ENCODE results near the gene ITGB5. TPM values are rescaled to one million over a fixed set of nuclear protein-coding genes. Genes with fewer than 3 reads are reported as not detected.

ITGB5 gene
- total RNA-seq, 2 experiments from 2014 or later: not detected

DNA sequence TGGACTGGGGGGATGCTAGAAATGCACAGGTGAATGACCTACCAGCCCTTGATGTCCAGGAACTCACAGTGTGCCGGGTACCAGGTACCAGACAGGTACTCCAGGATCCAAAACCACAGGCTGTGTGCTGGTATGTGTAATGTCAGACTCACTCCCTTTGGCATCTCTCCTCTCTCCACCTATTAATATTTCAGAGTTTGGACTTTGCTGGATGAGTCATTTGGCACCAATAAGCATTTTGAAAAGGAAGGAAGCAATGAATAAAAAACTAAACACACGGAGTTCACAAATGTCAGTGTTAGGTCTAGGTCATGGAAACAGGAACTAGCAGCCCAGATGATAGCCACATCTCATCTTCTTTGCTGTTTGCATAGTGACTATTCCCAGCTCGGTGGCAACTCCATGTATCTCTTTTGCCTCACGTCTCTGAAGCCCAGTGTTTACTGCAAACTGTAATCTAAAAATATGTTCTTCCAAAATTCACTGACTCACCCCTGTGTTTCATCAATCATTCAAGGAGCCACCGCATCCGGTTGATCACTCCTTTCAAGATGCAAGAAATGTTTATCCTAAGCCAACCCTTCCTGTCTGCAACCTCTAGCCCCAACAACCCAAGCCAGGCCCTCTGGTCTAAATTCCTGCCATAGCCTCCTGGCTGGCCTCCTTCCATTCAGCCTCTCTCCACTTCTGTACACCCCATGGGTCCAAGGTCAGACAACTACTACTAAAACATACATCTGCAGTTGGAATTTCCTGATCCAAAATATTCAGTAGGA is 8.4 kb downstream of the ITGB5 start:
- Histone ChIP-seq H3K79me2 (ENCODE audit: insufficient read depth, low read depth, low read length) (no peaks in the 10 kb centered on the region), H3K4me1 (ENCODE audit: insufficient read depth, low read length, poor library complexity, severe bottlenecking) (no peaks in the 10 kb centered on the region), H4K20me1 (ENCODE audit: insufficient read depth, low read length) (no peaks in the 10 kb centered on the region), H3K4me3 (ENCODE audit: low read depth, low read length, poor library complexity, severe bottlenecking) (no peak overlapping the region), H3K9me2 (ENCODE audit: insufficient read depth, low read length) (no peaks in the 10 kb centered on the region), H3K27ac (ENCODE audit: low read depth, low read length, poor library complexity, severe bottlenecking) (no peak overlapping the region), H3K9me3 (ENCODE audit: low read length) (no peaks in the 10 kb centered on the region), H3K36me3 (ENCODE audit: insufficient read depth, low read length) (no peaks in the 10 kb centered on the region), H2AFZ (ENCODE audit: low read length) (no peak overlapping the region), H3K4me2 (ENCODE audit: low read length) (no peak overlapping the region)
- DNase-seq (ENCODE audit: low spot score): no peak
- POLR2A ChIA-PET: interaction anchor here (0.6 kb wide), 1 partner anchor 93 kb away, joined by 3 read pairs; no protein-coding TSS in a partner anchor
- CTCF ChIA-PET (ENCODE audit: unreplicated experiment): no interaction called here
- TF ChIP-seq EZH2phosphoT487 (IDR thresholded peaks at IDR 0.05; ENCODE audit: borderline replicate concordance, low read depth, low read length): no peak
- TF ChIP-seq, protein P1, sequence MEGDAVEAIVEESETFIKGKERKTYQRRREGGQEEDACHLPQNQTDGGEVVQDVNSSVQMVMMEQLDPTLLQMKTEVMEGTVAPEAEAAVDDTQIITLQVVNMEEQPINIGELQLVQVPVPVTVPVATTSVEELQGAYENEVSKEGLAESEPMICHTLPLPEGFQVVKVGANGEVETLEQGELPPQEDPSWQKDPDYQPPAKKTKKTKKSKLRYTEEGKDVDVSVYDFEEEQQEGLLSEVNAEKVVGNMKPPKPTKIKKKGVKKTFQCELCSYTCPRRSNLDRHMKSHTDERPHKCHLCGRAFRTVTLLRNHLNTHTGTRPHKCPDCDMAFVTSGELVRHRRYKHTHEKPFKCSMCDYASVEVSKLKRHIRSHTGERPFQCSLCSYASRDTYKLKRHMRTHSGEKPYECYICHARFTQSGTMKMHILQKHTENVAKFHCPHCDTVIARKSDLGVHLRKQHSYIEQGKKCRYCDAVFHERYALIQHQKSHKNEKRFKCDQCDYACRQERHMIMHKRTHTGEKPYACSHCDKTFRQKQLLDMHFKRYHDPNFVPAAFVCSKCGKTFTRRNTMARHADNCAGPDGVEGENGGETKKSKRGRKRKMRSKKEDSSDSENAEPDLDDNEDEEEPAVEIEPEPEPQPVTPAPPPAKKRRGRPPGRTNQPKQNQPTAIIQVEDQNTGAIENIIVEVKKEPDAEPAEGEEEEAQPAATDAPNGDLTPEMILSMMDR (conservative IDR thresholded peaks at IDR 0.05; ENCODE audit: low read length): no peak
- intact Hi-C loops (cut with micrococcal nuclease; ENCODE audit: unreplicated experiment): no loop called here
- BruUV-seq (replicated peaks): no TSS peak

DNA sequence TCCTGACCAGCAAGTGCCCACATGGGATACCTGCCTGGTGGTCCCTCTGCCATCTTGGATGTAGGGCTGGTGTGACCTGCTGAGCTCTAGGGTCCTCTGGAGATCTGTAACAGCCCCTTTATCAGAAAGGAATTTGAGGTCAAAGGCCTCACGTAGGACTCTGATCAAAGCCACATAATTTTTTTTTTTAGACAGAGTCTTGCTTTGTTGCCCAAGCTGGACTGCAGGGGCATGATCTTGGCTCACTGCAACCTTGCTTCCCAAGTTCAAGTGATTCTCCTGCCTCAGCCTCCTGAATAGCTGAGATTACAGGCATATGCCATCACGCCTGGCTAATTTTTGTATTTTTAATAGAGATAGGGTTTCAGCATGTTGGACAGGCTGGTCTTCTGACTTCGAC is 9.5 kb downstream of the ITGB5 start:
- Histone ChIP-seq H3K27ac (ENCODE audit: low read depth, low read length, poor library complexity, severe bottlenecking) (no peak overlapping the region), H3K4me2 (ENCODE audit: low read length) (no peak overlapping the region), H3K4me3 (ENCODE audit: low read depth, low read length, poor library complexity, severe bottlenecking) (no peak overlapping the region), H3K9me2 (ENCODE audit: insufficient read depth, low read length) (no peaks in the 10 kb centered on the region), H2AFZ (ENCODE audit: low read length) (no peak overlapping the region), H3K36me3 (ENCODE audit: insufficient read depth, low read length) (no peaks in the 10 kb centered on the region), H3K9me3 (ENCODE audit: low read length) (no peaks in the 10 kb centered on the region), H3K79me2 (ENCODE audit: insufficient read depth, low read depth, low read length) (no peaks in the 10 kb centered on the region), H4K20me1 (ENCODE audit: insufficient read depth, low read length) (no peaks in the 10 kb centered on the region), H3K4me1 (ENCODE audit: insufficient read depth, low read length, poor library complexity, severe bottlenecking) (no peaks in the 10 kb centered on the region)
- no TSS peak for BruUV-seq (replicated peaks)
- TF ChIP-seq EZH2phosphoT487 (IDR thresholded peaks at IDR 0.05; ENCODE audit: borderline replicate concordance, low read depth, low read length): no peak
- TF ChIP-seq, protein P1 (conservative IDR thresholded peaks at IDR 0.05; ENCODE audit: low read length): no peak
- intact Hi-C loops (cut with micrococcal nuclease; ENCODE audit: unreplicated experiment): no loop called here
- DNase-seq (ENCODE audit: low spot score): no peak
- ChIA-PET POLR2A (no interaction called here), CTCF (ENCODE audit: unreplicated experiment) (interaction anchor here (0.5 kb wide), 1 partner anchor 19 kb away, joined by 3 read pairs; no protein-coding TSS in a partner anchor)

DNA sequence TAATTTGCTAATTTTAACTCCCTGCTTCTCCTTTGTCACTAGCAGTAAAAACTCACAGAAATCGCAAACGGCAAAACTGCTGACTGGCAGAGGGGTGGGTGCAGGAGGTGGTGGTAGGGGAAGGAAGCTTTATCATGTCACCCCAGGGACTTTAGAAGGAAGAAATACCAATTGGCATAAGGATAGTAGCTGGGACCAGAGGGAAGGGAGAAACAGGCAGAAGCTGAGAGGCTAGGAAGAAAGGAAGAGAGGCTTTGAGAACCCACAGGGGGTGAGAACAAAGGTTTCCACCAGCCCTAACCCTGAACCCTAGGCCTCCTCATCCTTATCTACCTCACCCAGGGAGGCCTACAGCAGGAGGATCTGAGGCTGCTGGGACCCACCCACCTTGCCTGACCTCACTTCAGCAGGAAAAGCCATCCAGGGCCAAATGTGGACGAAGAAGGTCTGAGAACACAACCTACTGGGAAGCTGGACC is 10.7 kb downstream of the ITGB5 start:
- H3K4me3 ChIP-seq (ENCODE audit: low read depth, low read length, poor library complexity, severe bottlenecking): no peak overlapping the region
- no TSS peak for BruUV-seq (replicated peaks)
- no peaks in the 10 kb centered on the region for H3K9me2 ChIP-seq (ENCODE audit: insufficient read depth, low read length)
- H3K79me2 ChIP-seq (ENCODE audit: insufficient read depth, low read depth, low read length): no peaks in the 10 kb centered on the region
- H3K4me1 ChIP-seq (ENCODE audit: insufficient read depth, low read length, poor library complexity, severe bottlenecking): no peaks in the 10 kb centered on the region
- no peak overlapping the region for H3K4me2 ChIP-seq (ENCODE audit: low read length)
- no peaks in the 10 kb centered on the region for H3K9me3 ChIP-seq (ENCODE audit: low read length)
- no peaks in the 10 kb centered on the region for H3K36me3 ChIP-seq (ENCODE audit: insufficient read depth, low read length)
- no peak overlapping the region for H2AFZ ChIP-seq (ENCODE audit: low read length)
- CTCF ChIA-PET (ENCODE audit: unreplicated experiment): no interaction called here
- no peak overlapping the region for H3K27ac ChIP-seq (ENCODE audit: low read depth, low read length, poor library complexity, severe bottlenecking)
- H4K20me1 ChIP-seq (ENCODE audit: insufficient read depth, low read length): no peaks in the 10 kb centered on the region
- TF ChIP-seq EZH2phosphoT487 (IDR thresholded peaks at IDR 0.05; ENCODE audit: borderline replicate concordance, low read depth, low read length): no peak
- TF ChIP-seq, protein P1 (conservative IDR thresholded peaks at IDR 0.05; ENCODE audit: low read length): no peak
- POLR2A ChIA-PET: interaction anchor here (0.8 kb wide), 1 partner anchor 24 kb away, joined by 3 read pairs; no protein-coding TSS in a partner anchor
- intact Hi-C loops (cut with micrococcal nuclease; ENCODE audit: unreplicated experiment): no loop called here
- no peak for DNase-seq (ENCODE audit: low spot score)
